Smooth muscle cell (in vitro differentiated cells): Measurements from ENCODE around the gene SNHG17. TPM values are rescaled to one million over a fixed set of nuclear protein-coding genes. Genes with fewer than 3 reads are reported as not detected.
"Not testable (repeated sequence)": the region's sequence is repeated elsewhere in the genome, so short reads cannot be mapped to it uniquely, and the experiment has no call there.

Source experiments
- DNase-seq: peaks from one replicate; lab custom pipeline; 2025; ENCODE audit not compliant: unreplicated experiment; lab: John Stamatoyannopoulos, UW
- H2AFZ ChIP-seq: fragments of 200-600 bp; sonication (generic); 2 replicates; pipeline ENCODE4 v1.6.0; 2016; ENCODE audit warnings: antibody characterized with exemption, low read depth, mild to moderate bottlenecking
- H3F3A ChIP-seq: fragments of 200-600 bp; sonication (generic); 2 replicates; pipeline ENCODE4 v1.6.0; 2017; ENCODE audit warnings: antibody characterized with exemption, low read depth
- H3K27ac ChIP-seq: fragments of 200-600 bp; sonication (generic); 2 replicates; pipeline ENCODE4 v1.5.1; 2016; ENCODE audit warnings: low read depth, mild to moderate bottlenecking
- H3K27me3 ChIP-seq: fragments of 200-600 bp; sonication (generic); 2 replicates; pipeline ENCODE4 v1.6.1; 2016; ENCODE audit warnings: low read depth, mild to moderate bottlenecking
- H3K36me3 ChIP-seq: fragments of 200-600 bp; sonication (generic); 2 replicates; pipeline ENCODE4 v1.5.1; 2016; ENCODE audit warnings: low read depth
- H3K4me1 ChIP-seq: fragments of 200-600 bp; sonication (generic); 2 replicates; pipeline ENCODE4 v1.5.1; 2016; ENCODE audit warnings: low read depth
- H3K4me2 ChIP-seq: fragments of 200-600 bp; sonication (generic); 2 replicates; pipeline ENCODE4 v1.6.0; 2016; ENCODE audit warnings: mild to moderate bottlenecking
- H3K4me3 ChIP-seq: fragments of 200-600 bp; sonication (generic); 2 replicates; pipeline ENCODE4 v1.5.1; 2016; ENCODE audit warnings: mild to moderate bottlenecking
- H3K79me2 ChIP-seq: fragments of 200-600 bp; sonication (generic); 2 replicates; pipeline ENCODE4 v1.6.0; 2016; ENCODE audit warnings: low read depth, mild to moderate bottlenecking
- H3K9ac ChIP-seq: fragments of 200-600 bp; sonication (generic); 2 replicates; pipeline ENCODE4 v1.6.0; 2016; ENCODE audit warnings: low read depth
- H3K9me3 ChIP-seq: fragments of 200-600 bp; sonication (generic); replicated peaks from 2 replicates; pipeline ENCODE4 v1.5.1; 2016; ENCODE audit warnings: low read depth
- H4K20me1 ChIP-seq: fragments of 200-600 bp; sonication (generic); 2 replicates; pipeline ENCODE4 v1.6.0; 2016; ENCODE audit warnings: low read depth
- WGBS: methylation state at CpG from one replicate; pipeline ENCODE4 v1.1.7; 2016; ENCODE audit warnings: low lambda C conversion rate; 5-methylcytosine and 5-hydroxymethylcytosine counted together
- polyA plus RNA-seq: library from polyadenylated mRNA; unstranded; fragments of >200 nt; fragmentation: Nextera tagmentation; extraction: Ambion mirVana; gene quantifications from 2 replicates; pipeline ENCODE4 v1.2.1, GENCODE V29; 2016
- total RNA-seq: library from RNA; depleted of rRNA; stranded (reverse); fragments of >200 nt; gene quantifications from 2 replicates; pipeline ENCODE4 v1.2.3, GENCODE V29; 2014
- TF ChIP-seq, protein P1 (sequence below): fragments of 200-600 bp; sonication (generic); IDR thresholded peaks from 2 replicates; pipeline ENCODE4 v1.5.1; 2017; ENCODE audit warnings: borderline replicate concordance, mild to moderate bottlenecking, antibody characterized with exemption; ENCODE audit not compliant: insufficient read depth, poor library complexity, severe bottlenecking

SNHG17 gene
- total and polyA plus RNA-seq, 2 experiments from 2014 or later = 5.5 to 19.6 TPM

DNA sequence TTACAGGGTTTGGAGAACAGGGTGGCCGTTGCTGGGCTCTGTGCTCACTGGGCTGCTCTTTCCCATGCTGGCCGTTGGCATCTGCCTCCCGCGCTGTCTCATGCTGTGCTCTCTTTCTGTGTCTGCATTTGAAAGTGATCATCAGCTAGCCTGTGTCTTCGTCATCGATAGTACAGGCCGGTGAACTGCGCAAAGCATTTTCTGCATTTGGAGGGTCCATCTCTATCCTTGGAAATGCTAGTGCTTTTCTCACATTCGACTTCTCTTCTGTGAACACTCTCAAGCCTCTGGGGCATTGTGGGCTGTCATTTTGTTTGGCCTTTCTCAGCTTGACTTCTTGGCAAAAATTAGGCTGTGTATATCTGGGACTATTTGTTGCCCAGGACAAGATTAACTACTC is 6.8 kb upstream of the SNHG17 start:
- Histone ChIP-seq H3K36me3 (no peaks in the 10 kb centered on the region), H3F3A (no peaks in the 10 kb centered on the region), H3K9ac (no peak overlapping the region), H2AFZ (no peak overlapping the region), H3K9me3 (no peaks in the 10 kb centered on the region), H3K4me1 (no peaks in the 10 kb centered on the region), H3K4me3 (no peak overlapping the region), H3K27ac (no peak overlapping the region), H4K20me1 (no peaks in the 10 kb centered on the region), H3K4me2 (no peak overlapping the region), H3K79me2 (no peaks in the 10 kb centered on the region), H3K27me3 (no peaks in the 10 kb centered on the region)
- 81% methylated on average over 9 of the region's 9 CpGs for WGBS
- TF ChIP-seq, protein P1, sequence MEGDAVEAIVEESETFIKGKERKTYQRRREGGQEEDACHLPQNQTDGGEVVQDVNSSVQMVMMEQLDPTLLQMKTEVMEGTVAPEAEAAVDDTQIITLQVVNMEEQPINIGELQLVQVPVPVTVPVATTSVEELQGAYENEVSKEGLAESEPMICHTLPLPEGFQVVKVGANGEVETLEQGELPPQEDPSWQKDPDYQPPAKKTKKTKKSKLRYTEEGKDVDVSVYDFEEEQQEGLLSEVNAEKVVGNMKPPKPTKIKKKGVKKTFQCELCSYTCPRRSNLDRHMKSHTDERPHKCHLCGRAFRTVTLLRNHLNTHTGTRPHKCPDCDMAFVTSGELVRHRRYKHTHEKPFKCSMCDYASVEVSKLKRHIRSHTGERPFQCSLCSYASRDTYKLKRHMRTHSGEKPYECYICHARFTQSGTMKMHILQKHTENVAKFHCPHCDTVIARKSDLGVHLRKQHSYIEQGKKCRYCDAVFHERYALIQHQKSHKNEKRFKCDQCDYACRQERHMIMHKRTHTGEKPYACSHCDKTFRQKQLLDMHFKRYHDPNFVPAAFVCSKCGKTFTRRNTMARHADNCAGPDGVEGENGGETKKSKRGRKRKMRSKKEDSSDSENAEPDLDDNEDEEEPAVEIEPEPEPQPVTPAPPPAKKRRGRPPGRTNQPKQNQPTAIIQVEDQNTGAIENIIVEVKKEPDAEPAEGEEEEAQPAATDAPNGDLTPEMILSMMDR = no peak
- DNase-seq = no peak

DNA sequence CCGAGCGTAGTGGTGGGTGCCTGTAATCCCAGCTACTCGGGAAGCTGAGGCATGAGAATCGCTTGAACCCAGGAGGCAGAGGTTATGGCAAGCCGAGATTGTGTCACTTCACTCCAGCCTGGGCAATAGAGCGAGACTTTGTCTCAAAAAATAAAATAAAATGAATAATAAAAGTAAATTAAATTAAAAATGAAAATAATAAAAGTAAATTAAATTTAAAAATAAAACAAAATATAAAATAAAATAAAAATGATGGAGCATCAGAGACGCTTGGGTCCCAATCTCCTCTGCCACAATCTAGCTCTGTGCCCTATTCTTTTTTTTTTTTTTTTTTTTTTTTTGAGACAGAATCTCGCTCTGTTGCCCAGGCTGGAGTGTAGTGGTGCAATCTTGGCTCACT is 6.0 kb upstream of the SNHG17 start:
- not testable (repeated sequence) for DNase-seq, H3K79me2 ChIP-seq, H3K27me3 ChIP-seq, H3K36me3 ChIP-seq, H3K4me2 ChIP-seq, H3K9me3 ChIP-seq, H2AFZ ChIP-seq, H3K9ac ChIP-seq, H3F3A ChIP-seq, H3K4me3 ChIP-seq, H3K4me1 ChIP-seq, H4K20me1 ChIP-seq, H3K27ac ChIP-seq
- 90% methylated on average over 8 of the region's 8 CpGs for WGBS

DNA sequence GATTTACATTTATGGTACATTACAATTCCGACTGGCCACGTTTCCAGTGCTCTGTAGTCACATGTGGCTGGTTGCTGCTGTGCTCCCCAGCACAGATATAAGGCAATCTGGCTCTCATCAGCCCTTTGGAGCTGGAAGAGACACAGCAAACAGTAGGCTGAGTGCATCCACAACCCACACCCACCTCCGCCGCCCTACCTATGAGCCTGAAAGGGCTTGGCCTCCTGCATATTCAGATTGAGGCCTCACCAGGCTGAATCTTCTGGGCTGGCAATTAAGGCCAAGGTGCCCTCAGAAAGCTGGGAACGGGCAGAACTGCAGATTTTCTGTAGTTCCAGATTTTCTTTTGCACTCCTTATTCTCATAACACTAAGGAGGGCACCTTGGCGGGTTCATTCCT is 2.7 kb upstream of the SNHG17 start:
- H3K9me3 ChIP-seq = no peaks in the 10 kb centered on the region
- H3K4me2 ChIP-seq = no peak overlapping the region
- H2AFZ ChIP-seq = no peak overlapping the region
- peaks cover 17% of the 10 kb centered on the region for H4K20me1 ChIP-seq
- no peak overlapping the region for H3K4me3 ChIP-seq
- H3K36me3 ChIP-seq = no peaks in the 10 kb centered on the region
- no peak for DNase-seq
- H3K79me2 ChIP-seq = peaks cover 24% of the 10 kb centered on the region
- peaks cover 13% of the 10 kb centered on the region for H3K4me1 ChIP-seq
- no peaks in the 10 kb centered on the region for H3K27me3 ChIP-seq
- H3F3A ChIP-seq = no peaks in the 10 kb centered on the region
- WGBS = 80% methylated on average over 6 of the region's 6 CpGs
- TF ChIP-seq, protein P1 = no peak
- H3K9ac ChIP-seq = no peak overlapping the region
- H3K27ac ChIP-seq = no peak overlapping the region

DNA sequence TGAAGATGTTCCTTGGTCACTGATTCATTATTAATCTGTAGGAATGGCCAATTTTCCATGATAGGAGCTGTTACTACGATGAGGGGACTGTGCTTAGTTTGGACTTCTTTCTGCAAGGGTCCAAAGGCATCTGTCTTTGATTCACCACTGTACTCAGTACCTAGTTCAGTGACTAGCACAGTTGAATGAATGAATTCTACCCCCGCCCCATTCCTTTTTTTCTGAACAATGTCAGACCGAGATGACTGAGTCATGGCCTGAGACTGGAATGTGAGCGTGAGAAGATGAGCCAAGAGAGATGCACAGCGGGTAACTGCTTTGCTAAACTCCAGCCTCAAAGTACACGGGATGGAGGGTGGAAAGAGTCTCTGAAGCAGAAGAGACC is 419 bp upstream of the SNHG17 start:
- Histone ChIP-seq H3K36me3 (peaks cover 11% of the 10 kb centered on the region), H3K79me2 (peaks cover 46% of the 10 kb centered on the region), H3K4me3 (no peak overlapping the region), H2AFZ (peak overlapping the region; percentile 89), H4K20me1 (peaks cover 40% of the 10 kb centered on the region), H3K27ac (no peak overlapping the region), H3K9ac (no peak overlapping the region), H3K4me1 (peaks cover 23% of the 10 kb centered on the region), H3K27me3 (no peaks in the 10 kb centered on the region), H3F3A (no peaks in the 10 kb centered on the region), H3K9me3 (no peaks in the 10 kb centered on the region), H3K4me2 (no peak overlapping the region)
- TF ChIP-seq, protein P1 = no peak
- DNase-seq = no peak
- 63% methylated on average over 6 of the region's 6 CpGs for WGBS
